ENCODE results near the gene CDH23.

DNA sequence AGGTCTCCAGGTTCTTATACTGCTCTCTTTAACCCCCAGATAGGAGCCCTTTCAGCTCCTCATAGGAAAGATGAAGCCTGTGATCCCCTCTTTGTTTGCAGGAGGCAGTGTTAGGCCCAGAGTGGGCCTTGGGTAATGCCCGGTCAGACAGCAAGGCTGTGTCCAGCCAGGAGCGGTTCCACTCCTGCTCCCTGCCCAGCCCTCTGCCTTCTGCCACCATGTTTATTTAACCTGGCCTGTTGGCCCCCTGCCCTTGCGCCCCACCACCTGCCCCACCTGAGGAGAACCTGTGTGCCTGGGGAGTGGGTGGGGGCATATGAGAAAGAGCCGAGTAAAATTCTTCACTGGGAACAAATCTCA lies 24.3 kb downstream of the CDH23 start:
- TF ChIP-seq FOSL2 (IDR thresholded peaks at IDR 0.05) (no peak), FOSL2 (CRISPR knock-in tag; IDR thresholded peaks at IDR 0.05) (no peak), NFE2L2 (conservative IDR thresholded peaks at IDR 0.05; ENCODE audit: low read length) (no peak)
- TF ChIP-seq, protein P1, sequence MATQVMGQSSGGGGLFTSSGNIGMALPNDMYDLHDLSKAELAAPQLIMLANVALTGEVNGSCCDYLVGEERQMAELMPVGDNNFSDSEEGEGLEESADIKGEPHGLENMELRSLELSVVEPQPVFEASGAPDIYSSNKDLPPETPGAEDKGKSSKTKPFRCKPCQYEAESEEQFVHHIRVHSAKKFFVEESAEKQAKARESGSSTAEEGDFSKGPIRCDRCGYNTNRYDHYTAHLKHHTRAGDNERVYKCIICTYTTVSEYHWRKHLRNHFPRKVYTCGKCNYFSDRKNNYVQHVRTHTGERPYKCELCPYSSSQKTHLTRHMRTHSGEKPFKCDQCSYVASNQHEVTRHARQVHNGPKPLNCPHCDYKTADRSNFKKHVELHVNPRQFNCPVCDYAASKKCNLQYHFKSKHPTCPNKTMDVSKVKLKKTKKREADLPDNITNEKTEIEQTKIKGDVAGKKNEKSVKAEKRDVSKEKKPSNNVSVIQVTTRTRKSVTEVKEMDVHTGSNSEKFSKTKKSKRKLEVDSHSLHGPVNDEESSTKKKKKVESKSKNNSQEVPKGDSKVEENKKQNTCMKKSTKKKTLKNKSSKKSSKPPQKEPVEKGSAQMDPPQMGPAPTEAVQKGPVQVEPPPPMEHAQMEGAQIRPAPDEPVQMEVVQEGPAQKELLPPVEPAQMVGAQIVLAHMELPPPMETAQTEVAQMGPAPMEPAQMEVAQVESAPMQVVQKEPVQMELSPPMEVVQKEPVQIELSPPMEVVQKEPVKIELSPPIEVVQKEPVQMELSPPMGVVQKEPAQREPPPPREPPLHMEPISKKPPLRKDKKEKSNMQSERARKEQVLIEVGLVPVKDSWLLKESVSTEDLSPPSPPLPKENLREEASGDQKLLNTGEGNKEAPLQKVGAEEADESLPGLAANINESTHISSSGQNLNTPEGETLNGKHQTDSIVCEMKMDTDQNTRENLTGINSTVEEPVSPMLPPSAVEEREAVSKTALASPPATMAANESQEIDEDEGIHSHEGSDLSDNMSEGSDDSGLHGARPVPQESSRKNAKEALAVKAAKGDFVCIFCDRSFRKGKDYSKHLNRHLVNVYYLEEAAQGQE (IDR thresholded peaks at IDR 0.05), result no peak

Measured in A549 (cell line).